ENCODE data around the gene CRX.
"Not testable (repeated sequence)": the region's sequence is repeated elsewhere in the genome, so short reads cannot be mapped to it uniquely, and the experiment has no call there.

CRX gene

GRCh38 chr19:47794526-47794925, 27.2 kb upstream of the CRX start:
- POLR2A ChIA-PET (ENCODE audit: low non-redundant PET) = no interaction called here
- DNase-seq (ENCODE audit: low spot score) = no peak
- H3K27ac ChIP-seq = no peak overlapping the region
- TF ChIP-seq, protein P1, sequence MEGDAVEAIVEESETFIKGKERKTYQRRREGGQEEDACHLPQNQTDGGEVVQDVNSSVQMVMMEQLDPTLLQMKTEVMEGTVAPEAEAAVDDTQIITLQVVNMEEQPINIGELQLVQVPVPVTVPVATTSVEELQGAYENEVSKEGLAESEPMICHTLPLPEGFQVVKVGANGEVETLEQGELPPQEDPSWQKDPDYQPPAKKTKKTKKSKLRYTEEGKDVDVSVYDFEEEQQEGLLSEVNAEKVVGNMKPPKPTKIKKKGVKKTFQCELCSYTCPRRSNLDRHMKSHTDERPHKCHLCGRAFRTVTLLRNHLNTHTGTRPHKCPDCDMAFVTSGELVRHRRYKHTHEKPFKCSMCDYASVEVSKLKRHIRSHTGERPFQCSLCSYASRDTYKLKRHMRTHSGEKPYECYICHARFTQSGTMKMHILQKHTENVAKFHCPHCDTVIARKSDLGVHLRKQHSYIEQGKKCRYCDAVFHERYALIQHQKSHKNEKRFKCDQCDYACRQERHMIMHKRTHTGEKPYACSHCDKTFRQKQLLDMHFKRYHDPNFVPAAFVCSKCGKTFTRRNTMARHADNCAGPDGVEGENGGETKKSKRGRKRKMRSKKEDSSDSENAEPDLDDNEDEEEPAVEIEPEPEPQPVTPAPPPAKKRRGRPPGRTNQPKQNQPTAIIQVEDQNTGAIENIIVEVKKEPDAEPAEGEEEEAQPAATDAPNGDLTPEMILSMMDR (conservative IDR thresholded peaks at IDR 0.05; ENCODE audit: low read depth) = no peak
- CTCF ChIA-PET = interaction anchor here (0.8 kb wide), 2 partner anchors 82 to 359 kb away, joined by 3 to 5 read pairs; partner anchors contain the start of gene EHD2

DNA sequence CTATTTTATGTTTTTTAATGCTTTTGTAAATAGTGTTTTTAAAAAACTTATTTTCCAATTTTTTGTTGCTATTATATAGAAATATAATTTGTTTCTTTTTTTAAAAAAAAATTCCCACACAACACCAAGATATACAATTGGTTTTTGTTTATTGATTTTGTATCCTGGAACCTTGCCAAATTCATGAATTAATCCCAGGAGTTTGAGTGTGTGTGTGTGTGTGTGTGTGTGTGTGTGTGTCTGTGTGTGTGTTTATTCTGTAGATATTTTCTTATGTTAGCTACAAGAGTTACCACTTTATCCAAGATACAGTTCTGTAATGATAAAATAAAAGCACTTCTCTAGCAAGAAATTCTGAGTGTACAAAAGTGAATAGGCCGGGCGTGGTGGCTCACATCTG, 25.0 kb upstream of the CRX start:
- H3K27ac ChIP-seq = no peak overlapping the region
- TF ChIP-seq, protein P1 (conservative IDR thresholded peaks at IDR 0.05; ENCODE audit: low read depth) = no peak
- ChIA-PET CTCF (interaction anchor here (0.6 kb wide), 1 partner anchor 56 kb away, joined by 4 read pairs; no protein-coding TSS in a partner anchor), POLR2A (ENCODE audit: low non-redundant PET) (no interaction called here)
- no peak for DNase-seq (ENCODE audit: low spot score)

DNA sequence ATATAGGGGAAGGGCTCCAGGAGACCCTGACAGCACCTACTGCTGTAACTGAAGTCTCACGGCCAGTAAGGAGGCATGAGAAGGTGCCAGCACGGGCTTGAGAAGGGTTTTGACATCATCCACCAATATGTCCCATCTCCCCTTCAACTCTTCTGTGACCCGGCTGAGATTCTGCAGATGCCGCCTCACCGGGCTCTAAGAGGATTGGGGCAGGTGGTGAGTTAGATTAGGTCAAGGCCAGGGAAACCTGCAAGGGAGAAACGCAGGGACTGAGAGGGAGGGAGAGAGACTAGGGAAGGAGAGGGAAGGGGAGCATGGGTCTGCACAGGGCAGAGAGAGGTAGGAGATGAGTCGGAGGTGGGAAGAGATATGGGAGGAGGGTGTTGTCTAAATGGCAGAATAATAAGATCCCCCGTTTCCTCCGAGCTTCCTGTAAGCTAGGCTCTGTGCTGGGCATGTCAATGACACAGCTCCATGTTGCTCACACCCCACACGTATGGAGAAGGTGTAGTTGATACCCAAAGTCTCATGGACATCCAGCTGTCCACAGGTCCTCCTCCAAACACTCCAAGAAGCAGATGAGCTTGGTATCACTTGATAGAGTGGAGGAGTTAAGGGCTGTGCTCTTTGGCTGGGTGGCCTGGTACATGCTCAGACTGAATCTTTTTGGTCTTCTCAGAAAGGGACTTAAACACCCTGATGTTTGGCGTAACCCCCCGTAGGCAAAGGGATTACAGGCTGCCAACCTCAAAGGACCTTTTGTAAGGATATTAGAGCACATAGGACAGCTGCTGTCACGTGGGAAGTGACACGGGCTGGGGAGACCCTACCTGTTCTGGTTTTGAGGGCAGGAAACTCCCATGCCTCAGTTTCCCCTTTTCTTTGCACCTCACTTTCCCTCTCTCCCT, 23.5 kb upstream of the CRX start:
- CTCF ChIA-PET = interaction anchor here (0.5 to 0.6 kb wide), 2 partner anchors 42 to 197 kb away, joined by 3 to 7 read pairs; no protein-coding TSS in a partner anchor
- POLR2A ChIA-PET (ENCODE audit: low non-redundant PET) = interaction anchor here (0.6 kb wide), 1 partner anchor 21 kb away, joined by 3 read pairs; no protein-coding TSS in a partner anchor
- TF ChIP-seq, protein P1 (conservative IDR thresholded peaks at IDR 0.05; ENCODE audit: low read depth) = no peak
- DNase-seq (ENCODE audit: low spot score) = no peak
- no peak overlapping the region for H3K27ac ChIP-seq

GRCh38 chr19:47798904-47799266, 22.9 kb upstream of the CRX start:
- TF ChIP-seq, protein P1 (conservative IDR thresholded peaks at IDR 0.05; ENCODE audit: low read depth) = no peak
- DNase-seq (ENCODE audit: low spot score) = no peak
- POLR2A ChIA-PET (ENCODE audit: low non-redundant PET) = no interaction called here
- H3K27ac ChIP-seq = no peak overlapping the region
- CTCF ChIA-PET = no interaction called here

- DNase-seq (ENCODE audit: low spot score) = no peak
- no peak overlapping the region for H3K27ac ChIP-seq
- ChIA-PET CTCF (no interaction called here), POLR2A (ENCODE audit: low non-redundant PET) (no interaction called here)
- TF ChIP-seq, protein P1 (conservative IDR thresholded peaks at IDR 0.05; ENCODE audit: low read depth) = no peak
These were observed 20.5 kb upstream of the CRX start for GRCh38 chr19:47801270-47801669.

DNA sequence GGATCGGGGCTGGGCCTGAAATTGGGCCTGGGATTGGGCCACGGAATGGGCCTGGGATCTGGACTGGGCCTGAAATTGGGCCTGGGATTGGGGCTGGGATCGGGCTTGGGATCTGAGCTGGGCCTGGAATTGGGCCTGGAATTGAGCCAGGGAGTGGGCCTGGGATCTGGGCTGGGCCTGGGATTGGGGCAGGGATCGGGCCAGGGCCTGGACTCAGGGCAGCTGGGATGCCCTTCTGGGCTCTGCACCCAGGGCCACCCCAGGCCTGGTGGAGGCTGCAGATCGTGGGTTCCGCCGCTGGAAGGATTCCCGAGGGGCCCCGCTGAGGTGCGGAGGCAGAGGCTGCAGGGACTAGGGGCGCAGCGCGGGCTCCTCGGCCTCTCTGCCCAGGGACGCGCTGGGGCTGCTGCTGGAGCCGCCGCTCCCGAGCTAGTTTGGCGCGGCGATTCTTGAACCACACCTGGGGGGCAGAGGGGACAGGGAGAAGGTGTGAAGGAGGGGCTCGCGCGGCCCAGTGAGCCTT, 19.2 kb upstream of the CRX start:
- no peak overlapping the region for H3K27ac ChIP-seq
- CTCF ChIA-PET = no interaction called here
- no peak for DNase-seq (ENCODE audit: low spot score)
- TF ChIP-seq, protein P1 (conservative IDR thresholded peaks at IDR 0.05; ENCODE audit: low read depth) = no peak
- POLR2A ChIA-PET (ENCODE audit: low non-redundant PET) = interaction anchor here (0.5 kb wide), 1 partner anchor 64 kb away, joined by 3 read pairs; no protein-coding TSS in a partner anchor

DNA sequence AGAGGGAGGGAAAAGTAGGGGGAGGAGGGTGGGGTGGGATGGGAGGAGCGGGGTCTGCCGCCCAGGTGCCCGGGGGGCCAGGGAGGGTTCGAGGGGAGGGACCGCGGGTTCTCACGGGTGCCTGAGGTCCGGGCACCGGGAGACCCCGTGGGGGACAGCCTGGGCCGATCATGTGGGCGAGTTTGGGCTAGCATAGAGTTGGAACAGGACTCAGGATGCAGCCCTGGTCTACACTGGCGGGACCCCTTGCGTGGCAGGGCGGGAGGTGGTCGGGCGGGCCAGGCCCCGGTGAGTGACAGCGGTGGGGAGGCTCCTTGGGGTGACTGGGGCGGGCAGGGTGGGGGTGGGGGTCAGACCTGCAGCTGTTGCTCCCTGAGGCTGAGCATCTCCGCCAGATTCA, 18.6 kb upstream of the CRX start:
- DNase-seq (ENCODE audit: low spot score); CTCF ChIA-PET; POLR2A ChIA-PET (ENCODE audit: low non-redundant PET); H3K27ac ChIP-seq: not testable (repeated sequence)

DNA sequence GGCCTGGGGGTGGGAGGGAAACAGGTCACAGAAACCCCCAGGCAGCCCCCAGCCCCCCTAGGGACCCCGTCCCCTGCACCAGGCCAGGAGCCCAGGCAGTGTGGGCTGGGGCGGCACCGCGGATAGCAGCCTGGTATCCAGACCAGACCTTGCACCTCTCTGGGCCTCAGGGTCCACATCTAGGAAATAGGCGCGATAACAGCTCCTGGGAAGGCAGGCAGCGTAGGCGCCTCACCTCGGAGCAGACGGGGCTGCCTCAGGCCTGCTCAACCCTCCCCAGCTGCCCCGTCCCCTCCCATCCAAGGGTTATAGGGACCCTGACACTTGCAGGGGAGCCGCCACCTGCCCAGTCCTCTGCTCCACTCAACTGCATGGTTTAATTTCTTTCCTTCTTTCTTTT, 18.1 kb upstream of the CRX start:
- H3K27ac ChIP-seq; CTCF ChIA-PET; POLR2A ChIA-PET (ENCODE audit: low non-redundant PET); DNase-seq (ENCODE audit: low spot score): not testable (repeated sequence)

GRCh38 chr19:47804451-47804850, 17.3 kb upstream of the CRX start, which contains the start of gene TPRX1:
Gene TPRX1, minus strand, starts transcription at chr19:47804551. Its CDS starts 12 bp downstream, at chr19:47804539.
- H3K27ac ChIP-seq; POLR2A ChIA-PET (ENCODE audit: low non-redundant PET); DNase-seq (ENCODE audit: low spot score); CTCF ChIA-PET: not testable (repeated sequence)

All from RWPE1 (cell line).